SK-N-SH treated with all-trans-retinoic acid at 6 μM for 48 hours (cell line): ENCODE results near the gene CRYBG1.

Experiments
- ARNTL ChIP-seq: fragments of 450-650 bp; formaldehyde crosslinking; IDR thresholded peaks from 2 replicates; pipeline ENCODE4 v1.5.0; 2020; ENCODE audit warnings: low read depth, mild to moderate bottlenecking, moderate library complexity, borderline replicate concordance
- ESRRG ChIP-seq: fragments of 250-450 bp; sonication (Bioruptor Pico); IDR thresholded peaks from 2 replicates; pipeline ENCODE4 v1.6.1; 2021; ENCODE audit warnings: mild to moderate bottlenecking
- ISL1 ChIP-seq: fragments of 250-450 bp; sonication (Bioruptor Pico); IDR thresholded peaks from 2 replicates; pipeline ENCODE4 v2.1.2; 2022; ENCODE audit warnings: mild to moderate bottlenecking, moderate library complexity
- TCF4 ChIP-seq: fragments of 250-450 bp; sonication (Bioruptor Pico); IDR thresholded peaks from 2 replicates; pipeline ENCODE4 v1.8.0; 2021; ENCODE audit warnings: mild to moderate bottlenecking, moderate library complexity, borderline replicate concordance
- ZFP3 ChIP-seq: fragments of 250-450 bp; sonication (Bioruptor Pico); IDR thresholded peaks from 2 replicates; pipeline ENCODE4 v1.5.0; 2020; ENCODE audit warnings: mild to moderate bottlenecking, moderate library complexity
- ZNF70 ChIP-seq: fragments of 450-650 bp; formaldehyde crosslinking; IDR thresholded peaks from 2 replicates; pipeline ENCODE4 v1.5.0; 2020; ENCODE audit warnings: mild to moderate bottlenecking, moderate library complexity
- TF ChIP-seq, protein P1 (sequence below): fragments of 250-450 bp; sonication (Bioruptor Pico); IDR thresholded peaks from 2 replicates; pipeline ENCODE4 v1.5.1; 2020; ENCODE audit warnings: low read depth, mild to moderate bottlenecking, moderate library complexity
- TF ChIP-seq, protein P2 (sequence below): fragments of 250-450 bp; sonication (Bioruptor Pico); IDR thresholded peaks from 2 replicates; pipeline ENCODE4 v1.8.0; 2021; ENCODE audit warnings: low read depth, mild to moderate bottlenecking, moderate library complexity, borderline replicate concordance

DNA sequence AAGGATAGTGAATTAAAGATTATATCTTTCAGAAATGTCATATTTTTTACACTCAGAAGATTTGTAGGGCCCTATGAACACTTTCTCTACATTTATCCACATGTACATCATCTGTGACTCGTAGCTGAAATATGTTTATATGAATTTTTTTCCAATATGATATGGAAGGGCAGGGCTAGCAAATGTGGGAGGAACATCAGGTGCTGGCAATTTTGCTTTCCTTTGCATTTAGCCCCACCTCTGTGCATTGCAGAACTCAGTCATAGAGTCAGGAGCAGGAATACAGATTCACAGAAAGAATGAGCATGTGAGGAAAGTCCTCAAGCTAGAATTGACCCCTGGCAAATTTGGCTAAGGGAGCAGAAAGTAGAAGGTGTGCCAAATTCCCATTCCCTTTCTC, 129.9 kb downstream of the CRYBG1 start:
- TF ChIP-seq, protein P1, sequence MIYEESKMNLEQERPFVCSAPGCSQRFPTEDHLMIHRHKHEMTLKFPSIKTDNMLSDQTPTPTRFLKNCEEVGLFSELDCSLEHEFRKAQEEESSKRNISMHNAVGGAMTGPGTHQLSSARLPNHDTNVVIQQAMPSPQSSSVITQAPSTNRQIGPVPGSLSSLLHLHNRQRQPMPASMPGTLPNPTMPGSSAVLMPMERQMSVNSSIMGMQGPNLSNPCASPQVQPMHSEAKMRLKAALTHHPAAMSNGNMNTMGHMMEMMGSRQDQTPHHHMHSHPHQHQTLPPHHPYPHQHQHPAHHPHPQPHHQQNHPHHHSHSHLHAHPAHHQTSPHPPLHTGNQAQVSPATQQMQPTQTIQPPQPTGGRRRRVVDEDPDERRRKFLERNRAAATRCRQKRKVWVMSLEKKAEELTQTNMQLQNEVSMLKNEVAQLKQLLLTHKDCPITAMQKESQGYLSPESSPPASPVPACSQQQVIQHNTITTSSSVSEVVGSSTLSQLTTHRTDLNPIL (CRISPR knock-in tag): no peak
- TF ChIP-seq ARNTL (CRISPR knock-in tag) (no peak), ZFP3 (no peak), ZNF70 (CRISPR knock-in tag) (no peak), ISL1 (CRISPR knock-in tag) (no peak), ESRRG (CRISPR knock-in tag) (no peak), TCF4 (no peak)
- TF ChIP-seq, protein P2, sequence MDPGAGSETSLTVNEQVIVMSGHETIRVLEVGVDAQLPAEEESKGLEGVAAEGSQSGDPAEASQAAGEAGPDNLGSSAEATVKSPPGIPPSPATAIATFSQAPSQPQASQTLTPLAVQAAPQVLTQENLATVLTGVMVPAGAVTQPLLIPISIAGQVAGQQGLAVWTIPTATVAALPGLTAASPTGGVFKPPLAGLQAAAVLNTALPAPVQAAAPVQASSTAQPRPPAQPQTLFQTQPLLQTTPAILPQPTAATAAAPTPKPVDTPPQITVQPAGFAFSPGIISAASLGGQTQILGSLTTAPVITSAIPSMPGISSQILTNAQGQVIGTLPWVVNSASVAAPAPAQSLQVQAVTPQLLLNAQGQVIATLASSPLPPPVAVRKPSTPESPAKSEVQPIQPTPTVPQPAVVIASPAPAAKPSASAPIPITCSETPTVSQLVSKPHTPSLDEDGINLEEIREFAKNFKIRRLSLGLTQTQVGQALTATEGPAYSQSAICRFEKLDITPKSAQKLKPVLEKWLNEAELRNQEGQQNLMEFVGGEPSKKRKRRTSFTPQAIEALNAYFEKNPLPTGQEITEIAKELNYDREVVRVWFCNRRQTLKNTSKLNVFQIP (CRISPR knock-in tag): no peak
